ENCODE data around the gene KCNK13.

The KCNK13 gene

DNA sequence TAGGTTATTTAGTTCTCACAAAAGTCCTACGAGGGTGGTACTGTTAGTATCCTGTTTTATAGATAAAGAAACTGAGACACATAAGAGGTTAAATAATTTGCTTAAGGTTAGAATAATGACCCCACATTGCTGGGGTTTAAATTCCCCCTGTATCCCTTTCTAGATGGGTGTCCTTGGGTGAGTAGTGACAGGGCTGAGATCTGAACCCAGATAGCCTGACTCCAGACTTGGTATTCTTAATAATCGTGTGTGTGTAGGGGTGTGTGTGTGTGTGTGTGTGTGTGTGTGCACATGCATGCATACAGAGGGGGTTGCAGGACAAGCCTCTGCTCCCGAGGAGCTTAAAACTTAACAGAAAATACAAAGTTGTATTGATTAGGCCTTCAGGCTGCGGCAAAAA lies 97.9 kb downstream of the KCNK13 start:
- TF ChIP-seq BACH2 (CRISPR knock-in tag; IDR thresholded peaks at IDR 0.05; ENCODE audit: borderline replicate concordance): no peak
- TF ChIP-seq ISL1 (CRISPR knock-in tag; IDR thresholded peaks at IDR 0.05): no peak
- TF ChIP-seq, protein P1, sequence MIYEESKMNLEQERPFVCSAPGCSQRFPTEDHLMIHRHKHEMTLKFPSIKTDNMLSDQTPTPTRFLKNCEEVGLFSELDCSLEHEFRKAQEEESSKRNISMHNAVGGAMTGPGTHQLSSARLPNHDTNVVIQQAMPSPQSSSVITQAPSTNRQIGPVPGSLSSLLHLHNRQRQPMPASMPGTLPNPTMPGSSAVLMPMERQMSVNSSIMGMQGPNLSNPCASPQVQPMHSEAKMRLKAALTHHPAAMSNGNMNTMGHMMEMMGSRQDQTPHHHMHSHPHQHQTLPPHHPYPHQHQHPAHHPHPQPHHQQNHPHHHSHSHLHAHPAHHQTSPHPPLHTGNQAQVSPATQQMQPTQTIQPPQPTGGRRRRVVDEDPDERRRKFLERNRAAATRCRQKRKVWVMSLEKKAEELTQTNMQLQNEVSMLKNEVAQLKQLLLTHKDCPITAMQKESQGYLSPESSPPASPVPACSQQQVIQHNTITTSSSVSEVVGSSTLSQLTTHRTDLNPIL (CRISPR knock-in tag; IDR thresholded peaks at IDR 0.05; ENCODE audit: low read depth): no peak
- no peak for TF ChIP-seq TOX (CRISPR knock-in tag; IDR thresholded peaks at IDR 0.05; ENCODE audit: borderline replicate concordance)
- TF ChIP-seq ESRRG (CRISPR knock-in tag; IDR thresholded peaks at IDR 0.05): no peak
- TF ChIP-seq, protein P2, sequence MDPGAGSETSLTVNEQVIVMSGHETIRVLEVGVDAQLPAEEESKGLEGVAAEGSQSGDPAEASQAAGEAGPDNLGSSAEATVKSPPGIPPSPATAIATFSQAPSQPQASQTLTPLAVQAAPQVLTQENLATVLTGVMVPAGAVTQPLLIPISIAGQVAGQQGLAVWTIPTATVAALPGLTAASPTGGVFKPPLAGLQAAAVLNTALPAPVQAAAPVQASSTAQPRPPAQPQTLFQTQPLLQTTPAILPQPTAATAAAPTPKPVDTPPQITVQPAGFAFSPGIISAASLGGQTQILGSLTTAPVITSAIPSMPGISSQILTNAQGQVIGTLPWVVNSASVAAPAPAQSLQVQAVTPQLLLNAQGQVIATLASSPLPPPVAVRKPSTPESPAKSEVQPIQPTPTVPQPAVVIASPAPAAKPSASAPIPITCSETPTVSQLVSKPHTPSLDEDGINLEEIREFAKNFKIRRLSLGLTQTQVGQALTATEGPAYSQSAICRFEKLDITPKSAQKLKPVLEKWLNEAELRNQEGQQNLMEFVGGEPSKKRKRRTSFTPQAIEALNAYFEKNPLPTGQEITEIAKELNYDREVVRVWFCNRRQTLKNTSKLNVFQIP (CRISPR knock-in tag; IDR thresholded peaks at IDR 0.05; ENCODE audit: borderline replicate concordance, low read depth): no peak
- no peak for TF ChIP-seq ZC3H10 (CRISPR knock-in tag; IDR thresholded peaks at IDR 0.05)
- TF ChIP-seq, protein P3, sequence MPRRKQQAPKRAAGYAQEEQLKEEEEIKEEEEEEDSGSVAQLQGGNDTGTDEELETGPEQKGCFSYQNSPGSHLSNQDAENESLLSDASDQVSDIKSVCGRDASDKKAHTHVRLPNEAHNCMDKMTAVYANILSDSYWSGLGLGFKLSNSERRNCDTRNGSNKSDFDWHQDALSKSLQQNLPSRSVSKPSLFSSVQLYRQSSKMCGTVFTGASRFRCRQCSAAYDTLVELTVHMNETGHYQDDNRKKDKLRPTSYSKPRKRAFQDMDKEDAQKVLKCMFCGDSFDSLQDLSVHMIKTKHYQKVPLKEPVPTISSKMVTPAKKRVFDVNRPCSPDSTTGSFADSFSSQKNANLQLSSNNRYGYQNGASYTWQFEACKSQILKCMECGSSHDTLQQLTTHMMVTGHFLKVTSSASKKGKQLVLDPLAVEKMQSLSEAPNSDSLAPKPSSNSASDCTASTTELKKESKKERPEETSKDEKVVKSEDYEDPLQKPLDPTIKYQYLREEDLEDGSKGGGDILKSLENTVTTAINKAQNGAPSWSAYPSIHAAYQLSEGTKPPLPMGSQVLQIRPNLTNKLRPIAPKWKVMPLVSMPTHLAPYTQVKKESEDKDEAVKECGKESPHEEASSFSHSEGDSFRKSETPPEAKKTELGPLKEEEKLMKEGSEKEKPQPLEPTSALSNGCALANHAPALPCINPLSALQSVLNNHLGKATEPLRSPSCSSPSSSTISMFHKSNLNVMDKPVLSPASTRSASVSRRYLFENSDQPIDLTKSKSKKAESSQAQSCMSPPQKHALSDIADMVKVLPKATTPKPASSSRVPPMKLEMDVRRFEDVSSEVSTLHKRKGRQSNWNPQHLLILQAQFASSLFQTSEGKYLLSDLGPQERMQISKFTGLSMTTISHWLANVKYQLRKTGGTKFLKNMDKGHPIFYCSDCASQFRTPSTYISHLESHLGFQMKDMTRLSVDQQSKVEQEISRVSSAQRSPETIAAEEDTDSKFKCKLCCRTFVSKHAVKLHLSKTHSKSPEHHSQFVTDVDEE (CRISPR knock-in tag; IDR thresholded peaks at IDR 0.05): no peak
- TF ChIP-seq TCF4 (CRISPR knock-in tag; IDR thresholded peaks at IDR 0.05; ENCODE audit: borderline replicate concordance): no peak
- TF ChIP-seq CSDC2 (CRISPR knock-in tag; IDR thresholded peaks at IDR 0.05): no peak
- TF ChIP-seq GLIS3 (CRISPR knock-in tag; IDR thresholded peaks at IDR 0.05): no peak
- no peak for TF ChIP-seq ZFP3 (CRISPR knock-in tag; IDR thresholded peaks at IDR 0.05)
- TF ChIP-seq RARB (CRISPR knock-in tag; IDR thresholded peaks at IDR 0.05): no peak
- TF ChIP-seq ZNF8 (CRISPR knock-in tag; IDR thresholded peaks at IDR 0.05): no peak
- no peak for TF ChIP-seq SNAI2 (CRISPR knock-in tag; IDR thresholded peaks at IDR 0.05)
- TF ChIP-seq ARNTL (CRISPR knock-in tag; IDR thresholded peaks at IDR 0.05; ENCODE audit: borderline replicate concordance, low read depth): no peak

DNA sequence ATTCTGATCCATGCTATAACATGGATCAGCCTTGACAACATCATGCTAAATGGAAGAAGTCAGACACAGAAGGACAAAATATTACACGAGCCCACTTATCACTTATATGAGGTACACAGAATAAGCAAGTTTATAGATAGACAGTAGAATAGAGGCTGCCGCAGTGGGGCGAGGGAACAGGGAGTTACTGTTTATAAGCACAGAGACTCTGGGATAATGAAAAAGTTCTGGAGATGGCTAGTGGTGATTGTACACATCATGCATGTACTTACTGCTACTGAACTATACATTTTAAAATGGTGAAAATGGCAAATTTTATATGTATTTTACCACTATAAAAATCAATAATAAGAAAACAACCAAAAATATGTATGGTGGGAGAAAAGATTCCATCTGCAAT lies 99.3 kb downstream of the KCNK13 start:
- no peak for TF ChIP-seq ZNF70 (CRISPR knock-in tag; IDR thresholded peaks at IDR 0.05)
- TF ChIP-seq BACH2 (CRISPR knock-in tag; IDR thresholded peaks at IDR 0.05; ENCODE audit: borderline replicate concordance): no peak
- TF ChIP-seq ZFP30 (CRISPR knock-in tag; IDR thresholded peaks at IDR 0.05): no peak
- no peak for TF ChIP-seq OSR1 (CRISPR knock-in tag; IDR thresholded peaks at IDR 0.05)
- TF ChIP-seq, protein P1 (CRISPR knock-in tag; IDR thresholded peaks at IDR 0.05; ENCODE audit: low read depth): no peak
- TF ChIP-seq, protein P4, sequence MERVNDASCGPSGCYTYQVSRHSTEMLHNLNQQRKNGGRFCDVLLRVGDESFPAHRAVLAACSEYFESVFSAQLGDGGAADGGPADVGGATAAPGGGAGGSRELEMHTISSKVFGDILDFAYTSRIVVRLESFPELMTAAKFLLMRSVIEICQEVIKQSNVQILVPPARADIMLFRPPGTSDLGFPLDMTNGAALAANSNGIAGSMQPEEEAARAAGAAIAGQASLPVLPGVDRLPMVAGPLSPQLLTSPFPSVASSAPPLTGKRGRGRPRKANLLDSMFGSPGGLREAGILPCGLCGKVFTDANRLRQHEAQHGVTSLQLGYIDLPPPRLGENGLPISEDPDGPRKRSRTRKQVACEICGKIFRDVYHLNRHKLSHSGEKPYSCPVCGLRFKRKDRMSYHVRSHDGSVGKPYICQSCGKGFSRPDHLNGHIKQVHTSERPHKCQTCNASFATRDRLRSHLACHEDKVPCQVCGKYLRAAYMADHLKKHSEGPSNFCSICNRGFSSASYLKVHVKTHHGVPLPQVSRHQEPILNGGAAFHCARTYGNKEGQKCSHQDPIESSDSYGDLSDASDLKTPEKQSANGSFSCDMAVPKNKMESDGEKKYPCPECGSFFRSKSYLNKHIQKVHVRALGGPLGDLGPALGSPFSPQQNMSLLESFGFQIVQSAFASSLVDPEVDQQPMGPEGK (CRISPR knock-in tag; IDR thresholded peaks at IDR 0.05; ENCODE audit: borderline replicate concordance): no peak
- TF ChIP-seq, protein P2 (CRISPR knock-in tag; IDR thresholded peaks at IDR 0.05; ENCODE audit: borderline replicate concordance, low read depth): no peak
- TF ChIP-seq RARB (CRISPR knock-in tag; IDR thresholded peaks at IDR 0.05): no peak
- no peak for TF ChIP-seq ZNF565 (CRISPR knock-in tag; conservative IDR thresholded peaks at IDR 0.05; ENCODE audit: low read depth)
- no peak for TF ChIP-seq ZNF8 (CRISPR knock-in tag; IDR thresholded peaks at IDR 0.05)
- no peak for TF ChIP-seq ISL1 (CRISPR knock-in tag; IDR thresholded peaks at IDR 0.05)
- TF ChIP-seq ARNTL (CRISPR knock-in tag; IDR thresholded peaks at IDR 0.05; ENCODE audit: borderline replicate concordance, low read depth): no peak
- TF ChIP-seq ESRRG (CRISPR knock-in tag; IDR thresholded peaks at IDR 0.05): no peak
- TF ChIP-seq ZFP3 (CRISPR knock-in tag; IDR thresholded peaks at IDR 0.05): no peak
- no peak for TF ChIP-seq PPARA (CRISPR knock-in tag; IDR thresholded peaks at IDR 0.05; ENCODE audit: borderline replicate concordance)
- no peak for TF ChIP-seq SNAI2 (CRISPR knock-in tag; IDR thresholded peaks at IDR 0.05)
- TF ChIP-seq, protein P5, sequence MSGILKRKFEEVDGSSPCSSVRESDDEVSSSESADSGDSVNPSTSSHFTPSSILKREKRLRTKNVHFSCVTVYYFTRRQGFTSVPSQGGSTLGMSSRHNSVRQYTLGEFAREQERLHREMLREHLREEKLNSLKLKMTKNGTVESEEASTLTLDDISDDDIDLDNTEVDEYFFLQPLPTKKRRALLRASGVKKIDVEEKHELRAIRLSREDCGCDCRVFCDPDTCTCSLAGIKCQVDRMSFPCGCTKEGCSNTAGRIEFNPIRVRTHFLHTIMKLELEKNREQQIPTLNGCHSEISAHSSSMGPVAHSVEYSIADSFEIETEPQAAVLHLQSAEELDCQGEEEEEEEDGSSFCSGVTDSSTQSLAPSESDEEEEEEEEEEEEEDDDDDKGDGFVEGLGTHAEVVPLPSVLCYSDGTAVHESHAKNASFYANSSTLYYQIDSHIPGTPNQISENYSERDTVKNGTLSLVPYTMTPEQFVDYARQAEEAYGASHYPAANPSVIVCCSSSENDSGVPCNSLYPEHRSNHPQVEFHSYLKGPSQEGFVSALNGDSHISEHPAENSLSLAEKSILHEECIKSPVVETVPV (CRISPR knock-in tag; IDR thresholded peaks at IDR 0.05): no peak
- ATAC-seq: no peak

More for the DNA sequence above, 97.9 kb downstream of the KCNK13 start:
- ATAC-seq: no peak; the same call in 2 of the 3 replicates
